GM10847 (cell line): ENCODE measurements around the gene DKK3.

Source experiments
- POLR2A ChIP-seq: IDR thresholded peaks from 2 replicates; pipeline ENCODE4 v1.6.1; 2011; ENCODE audit not compliant: insufficient read length; ENCODE audit errors: extremely low read depth

DKK3 gene

GRCh38 chr11:12017865-12018453 lies 9.5 kb upstream of the DKK3 start:
- TF ChIP-seq POLR2A, result no peak

- no peak for TF ChIP-seq POLR2A
Observed at GRCh38 chr11:12017243-12017678, 8.8 kb upstream of the DKK3 start.

GRCh38 chr11:12016246-12016645 lies 7.8 kb upstream of the DKK3 start:
- no peak for TF ChIP-seq POLR2A

- no peak for TF ChIP-seq POLR2A
Observed at GRCh38 chr11:12015486-12015885, 7.1 kb upstream of the DKK3 start.

GRCh38 chr11:12013781-12014180 lies 5.4 kb upstream of the DKK3 start:
- TF ChIP-seq POLR2A, result no peak

GRCh38 chr11:12009617-12010321 lies 1.3 kb upstream of the DKK3 start:
- TF ChIP-seq POLR2A, result no peak

- no peak for TF ChIP-seq POLR2A
Observed at GRCh38 chr11:12008790-12009616, 577 bp upstream of the DKK3 start.

- no peak for TF ChIP-seq POLR2A
Observed at GRCh38 chr11:12007230-12007593, 1.2 kb downstream of the DKK3 start.

- TF ChIP-seq POLR2A, result no peak
Observed at GRCh38 chr11:12006552-12007229, 1.7 kb downstream of the DKK3 start.

- no peak for TF ChIP-seq POLR2A
Observed at GRCh38 chr11:12005476-12005875, 3.0 kb downstream of the DKK3 start.

GRCh38 chr11:12005061-12005460 lies 3.4 kb downstream of the DKK3 start:
- no peak for TF ChIP-seq POLR2A

- no peak for TF ChIP-seq POLR2A
Observed at GRCh38 chr11:12003815-12004214, 4.6 kb downstream of the DKK3 start.

- TF ChIP-seq POLR2A, result no peak
Observed at GRCh38 chr11:12003336-12003735, 5.1 kb downstream of the DKK3 start.

GRCh38 chr11:12001186-12001585 lies 7.2 kb downstream of the DKK3 start:
- TF ChIP-seq POLR2A, result no peak

GRCh38 chr11:11998091-11998781 lies 10.2 kb downstream of the DKK3 start:
- TF ChIP-seq POLR2A, result no peak
